Measurements from ENCODE around the gene NARF. TPM values are rescaled to one million over a fixed set of nuclear protein-coding genes. Genes with fewer than 3 reads are reported as not detected.
A peak's percentile ranks its signal among the peaks of the same experiment; 100 is the strongest.

The NARF gene
- total RNA-seq, 1 experiment from 2014 or later, result 59.5 TPM

DNA sequence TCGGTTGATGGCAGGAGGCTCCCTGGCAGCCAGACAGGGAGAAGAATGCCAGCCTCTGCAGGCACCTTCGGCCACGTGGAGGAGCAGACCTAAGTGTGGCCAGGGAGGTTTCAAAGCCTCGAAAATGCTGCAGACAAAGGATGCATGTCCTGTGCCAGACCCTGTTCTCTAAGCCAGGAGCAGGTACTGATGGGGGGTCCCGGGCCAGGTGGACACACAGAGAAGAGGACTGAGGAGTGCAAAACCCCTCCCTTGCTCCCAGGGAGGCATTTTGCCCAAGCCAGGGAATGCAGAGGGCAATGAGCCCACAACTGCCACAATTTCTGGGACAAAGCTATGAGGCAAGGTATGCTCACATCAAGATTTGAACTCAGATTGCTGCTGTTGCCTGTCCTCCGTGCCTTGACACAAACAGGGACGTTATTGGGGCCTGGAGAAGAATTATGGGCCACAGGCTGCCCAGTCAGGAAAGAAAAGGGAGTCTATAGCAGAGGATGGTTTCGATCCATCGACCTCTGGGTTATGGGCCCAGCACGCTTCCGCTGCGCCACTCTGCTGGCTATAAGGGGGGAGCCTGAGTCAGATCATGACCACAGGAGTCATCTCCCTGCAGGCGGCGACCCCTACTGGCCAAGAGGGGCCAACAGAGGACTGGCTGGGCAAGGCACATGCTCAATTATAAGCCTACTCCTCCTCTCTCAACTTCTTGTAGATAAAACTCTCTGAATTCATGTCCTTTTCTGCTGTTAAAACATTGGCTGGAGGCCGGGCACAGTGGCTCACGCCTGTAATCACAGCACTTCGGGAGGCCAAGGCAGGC is 35.9 kb downstream of the NARF start:
- BruUV-seq (replicated peaks), result TSS peak; percentile 100
- Histone ChIP-seq H3K27me3 (ENCODE audit: low read length) (no peaks in the 10 kb centered on the region), H3K79me2 (ENCODE audit: low read length) (no peaks in the 10 kb centered on the region), H3K9ac (ENCODE audit: low read length) (no peak overlapping the region), H3K4me2 (ENCODE audit: low read length) (peak overlapping the region; percentile 27), H3K9me3 (ENCODE audit: low read length) (no peaks in the 10 kb centered on the region), H3K27ac (ENCODE audit: low read length) (peak overlapping the region; percentile 5), H2AFZ (ENCODE audit: low read length) (0 out of 2 replicates have a peak overlapping the region, but pooled peaks have one; percentile 6), H3K9me2 (replicated peaks; ENCODE audit: low read length) (no peaks in the 10 kb centered on the region), H3K36me3 (ENCODE audit: low read depth, low read length) (no peaks in the 10 kb centered on the region), H3K4me1 (ENCODE audit: insufficient read depth, low read length) (peaks cover 27% of the 10 kb centered on the region), H3K4me3 (ENCODE audit: low read length) (no peak overlapping the region), H3F3A (ENCODE audit: low read length, unreplicated experiment) (peaks cover 12% of the 10 kb centered on the region), H4K20me1 (ENCODE audit: low read length) (no peaks in the 10 kb centered on the region)
- ChIA-PET POLR2A (ENCODE audit: unreplicated experiment) (interaction anchor here (0.7 kb wide), 1 partner anchor 201 kb away, joined by 8 read pairs; no protein-coding TSS in a partner anchor), CTCF (interaction anchor here (0.5 to 0.6 kb wide), 2 partner anchors 13 to 43 kb away, joined by 7 to 8 read pairs; no protein-coding TSS in a partner anchor)
- intact Hi-C loops (cut with micrococcal nuclease), result loop anchor here (2.0 to 10.0 kb wide), 3 partner anchors 34 to 80 kb away; partner anchors contain the start of genes HEXD and OGFOD3
- DNase-seq (peak; percentile 94), ATAC-seq (peak; percentile 72)
- TF ChIP-seq EZH2phosphoT487 (IDR thresholded peaks at IDR 0.05; ENCODE audit: borderline replicate concordance, low read length), result no peak
- TF ChIP-seq EZH2 (IDR thresholded peaks at IDR 0.05; ENCODE audit: low read length, unreplicated experiment), result no peak
- TF ChIP-seq, protein P1, sequence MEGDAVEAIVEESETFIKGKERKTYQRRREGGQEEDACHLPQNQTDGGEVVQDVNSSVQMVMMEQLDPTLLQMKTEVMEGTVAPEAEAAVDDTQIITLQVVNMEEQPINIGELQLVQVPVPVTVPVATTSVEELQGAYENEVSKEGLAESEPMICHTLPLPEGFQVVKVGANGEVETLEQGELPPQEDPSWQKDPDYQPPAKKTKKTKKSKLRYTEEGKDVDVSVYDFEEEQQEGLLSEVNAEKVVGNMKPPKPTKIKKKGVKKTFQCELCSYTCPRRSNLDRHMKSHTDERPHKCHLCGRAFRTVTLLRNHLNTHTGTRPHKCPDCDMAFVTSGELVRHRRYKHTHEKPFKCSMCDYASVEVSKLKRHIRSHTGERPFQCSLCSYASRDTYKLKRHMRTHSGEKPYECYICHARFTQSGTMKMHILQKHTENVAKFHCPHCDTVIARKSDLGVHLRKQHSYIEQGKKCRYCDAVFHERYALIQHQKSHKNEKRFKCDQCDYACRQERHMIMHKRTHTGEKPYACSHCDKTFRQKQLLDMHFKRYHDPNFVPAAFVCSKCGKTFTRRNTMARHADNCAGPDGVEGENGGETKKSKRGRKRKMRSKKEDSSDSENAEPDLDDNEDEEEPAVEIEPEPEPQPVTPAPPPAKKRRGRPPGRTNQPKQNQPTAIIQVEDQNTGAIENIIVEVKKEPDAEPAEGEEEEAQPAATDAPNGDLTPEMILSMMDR (conservative IDR thresholded peaks at IDR 0.05; ENCODE audit: low read depth, low read length), result peak; percentile 85

DNA sequence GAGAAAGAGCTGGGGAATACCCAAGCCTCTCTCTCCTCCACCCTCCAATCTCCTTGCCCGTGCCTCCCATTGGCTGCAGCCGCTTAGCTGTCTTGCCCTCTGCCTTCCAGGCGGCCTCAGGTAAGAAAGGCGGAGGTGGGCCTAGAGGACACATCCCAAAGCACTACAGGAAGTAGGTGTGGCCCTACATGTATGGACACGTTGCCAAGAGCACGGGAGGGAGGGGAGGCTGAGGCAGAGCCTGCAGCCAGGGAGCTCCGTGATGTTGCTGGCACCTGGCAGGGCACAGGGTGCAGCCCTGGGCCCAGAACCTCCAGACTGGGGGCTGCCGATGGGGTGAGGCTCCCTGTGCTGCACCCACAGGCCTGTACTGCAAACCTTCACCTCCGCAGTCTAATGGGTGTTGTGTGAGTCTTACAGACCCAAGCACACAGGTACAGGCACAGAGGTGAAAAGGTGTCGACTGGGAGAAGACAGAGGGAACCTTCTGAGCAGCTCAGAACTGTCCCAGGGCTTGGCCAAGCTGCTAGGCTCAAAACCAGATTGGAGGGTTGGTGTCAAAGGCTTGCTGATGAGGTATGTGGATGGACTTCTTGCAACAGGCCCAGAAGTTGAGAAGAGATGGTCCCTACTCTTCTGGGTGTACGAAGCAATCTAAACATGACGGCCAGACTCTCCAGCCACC is 37.4 kb downstream of the NARF start:
- ChIA-PET POLR2A (ENCODE audit: unreplicated experiment) (no interaction called here), CTCF (interaction anchor here (0.5 to 0.6 kb wide), 2 partner anchors 33 to 126 kb away, joined by 3 read pairs; no protein-coding TSS in a partner anchor)
- no peak overlapping the region for H3K27ac ChIP-seq (ENCODE audit: low read length)
- H3K27me3 ChIP-seq (ENCODE audit: low read length), result no peaks in the 10 kb centered on the region
- peaks cover 12% of the 10 kb centered on the region for H3F3A ChIP-seq (ENCODE audit: low read length, unreplicated experiment)
- H2AFZ ChIP-seq (ENCODE audit: low read length), result no peak overlapping the region
- ATAC-seq (no peak), DNase-seq (no peak)
- H3K4me1 ChIP-seq (ENCODE audit: insufficient read depth, low read length), result peaks cover 27% of the 10 kb centered on the region
- H3K79me2 ChIP-seq (ENCODE audit: low read length), result no peaks in the 10 kb centered on the region
- TF ChIP-seq EZH2 (IDR thresholded peaks at IDR 0.05; ENCODE audit: low read length, unreplicated experiment) (no peak), EZH2phosphoT487 (IDR thresholded peaks at IDR 0.05; ENCODE audit: borderline replicate concordance, low read length) (no peak)
- TF ChIP-seq, protein P1 (conservative IDR thresholded peaks at IDR 0.05; ENCODE audit: low read depth, low read length), result no peak
- H3K4me2 ChIP-seq (ENCODE audit: low read length), result no peak overlapping the region
- BruUV-seq (replicated peaks), result no TSS peak
- no peaks in the 10 kb centered on the region for H3K9me2 ChIP-seq (replicated peaks; ENCODE audit: low read length)
- no peaks in the 10 kb centered on the region for H3K36me3 ChIP-seq (ENCODE audit: low read depth, low read length)
- intact Hi-C loops (cut with micrococcal nuclease), result loop anchor here (2.0 to 10.0 kb wide), 3 partner anchors 33 to 81 kb away; partner anchors contain the start of genes HEXD and OGFOD3
- no peak overlapping the region for H3K4me3 ChIP-seq (ENCODE audit: low read length)
- H4K20me1 ChIP-seq (ENCODE audit: low read length), result no peaks in the 10 kb centered on the region
- H3K9ac ChIP-seq (ENCODE audit: low read length), result no peak overlapping the region
- no peaks in the 10 kb centered on the region for H3K9me3 ChIP-seq (ENCODE audit: low read length)
